CD4-positive, alpha-beta T cell treated with Interleukin-15 for 1 hour (primary cell): Measurements from ENCODE around the gene GRB2.
"Not testable (repeated sequence)": the region's sequence is repeated elsewhere in the genome, so short reads cannot be mapped to it uniquely, and the experiment has no call there.

Experiments used
- DNase-seq: peaks from one replicate; pipeline ENCODE4 v3.0.0-alpha.2; 2020

Gene GRB2

GRCh38 chr17:75348386-75349012 is 57.0 kb downstream of the GRB2 start:
- no peak for DNase-seq

GRCh38 chr17:75346906-75347305 is 58.6 kb downstream of the GRB2 start:
- no peak for DNase-seq

GRCh38 chr17:75346368-75346767 is 59.1 kb downstream of the GRB2 start:
- DNase-seq: not testable (repeated sequence)

- DNase-seq: peak; percentile 62
Measured at GRCh38 chr17:75345514-75346167, 59.8 kb downstream of the GRB2 start.

GRCh38 chr17:75344666-75345065 is 60.8 kb downstream of the GRB2 start:
- DNase-seq: peak; percentile 47

- DNase-seq: no peak
Measured at GRCh38 chr17:75342996-75343395, 62.5 kb downstream of the GRB2 start.

GRCh38 chr17:75341784-75342486 is 63.5 kb downstream of the GRB2 start:
- no peak for DNase-seq

GRCh38 chr17:75340631-75341030 is 64.8 kb downstream of the GRB2 start:
- DNase-seq: no peak

GRCh38 chr17:75339971-75340370 is 65.5 kb downstream of the GRB2 start:
- DNase-seq: no peak

- DNase-seq: no peak
Measured at GRCh38 chr17:75338335-75338734, 67.1 kb downstream of the GRB2 start.

- no peak for DNase-seq
Measured at GRCh38 chr17:75335315-75335714, 70.2 kb downstream of the GRB2 start.

GRCh38 chr17:75334723-75335122 is 70.8 kb downstream of the GRB2 start:
- no peak for DNase-seq

- DNase-seq: no peak
Measured at GRCh38 chr17:75331671-75332070, 73.8 kb downstream of the GRB2 start.

GRCh38 chr17:75327757-75328156 is 77.7 kb downstream of the GRB2 start:
- no peak for DNase-seq

GRCh38 chr17:75326226-75326848 is 79.1 kb downstream of the GRB2 start:
- DNase-seq: no peak

- DNase-seq: no peak
Measured at GRCh38 chr17:75325827-75326225, 79.7 kb downstream of the GRB2 start.

GRCh38 chr17:75325348-75325747 is 80.1 kb downstream of the GRB2 start:
- no peak for DNase-seq

- DNase-seq: no peak
Measured at GRCh38 chr17:75321506-75321905, 84.0 kb downstream of the GRB2 start.

- no peak for DNase-seq
Measured at GRCh38 chr17:75319904-75320691, 85.4 kb downstream of the GRB2 start.

GRCh38 chr17:75318615-75319222 is 86.8 kb downstream of the GRB2 start:
- DNase-seq: no peak

GRCh38 chr17:75318211-75318610 is 87.3 kb downstream of the GRB2 start:
- no peak for DNase-seq

- no peak for DNase-seq
Measured at GRCh38 chr17:75317671-75318070, 87.8 kb downstream of the GRB2 start.

GRCh38 chr17:75316253-75316652 is 89.2 kb downstream of the GRB2 start:
- DNase-seq: no peak
